Measurements from ENCODE around the gene MAP3K5.

DNA sequence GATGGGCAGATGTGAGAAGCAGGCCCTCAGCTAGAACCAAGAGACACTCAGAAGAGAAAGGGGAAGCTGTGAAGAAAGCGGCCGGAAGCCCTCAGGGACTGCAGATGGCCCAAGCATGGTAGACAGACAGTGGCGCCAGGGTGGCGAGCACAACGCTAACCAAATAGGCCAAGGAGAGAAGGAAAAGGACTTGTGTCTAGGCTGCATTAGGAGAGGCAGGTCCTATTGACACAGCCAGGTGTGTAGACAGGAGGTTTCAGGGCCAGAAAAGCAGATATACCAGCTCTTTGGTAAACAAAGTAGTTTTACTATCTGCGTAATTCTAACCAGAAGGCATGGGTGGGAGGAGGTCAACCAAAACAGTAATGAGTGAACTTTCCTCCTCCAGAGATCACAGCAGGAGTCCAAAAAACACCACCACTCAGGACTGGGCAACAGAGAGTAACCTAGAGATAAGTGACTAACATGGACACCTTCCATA is 226.2 kb downstream of the MAP3K5 start:
- TF ChIP-seq CTCF (IDR thresholded peaks at IDR 0.05; ENCODE audit: insufficient read depth, low read length, poor library complexity, severe bottlenecking) (no peak), EZH2phosphoT487 (conservative IDR thresholded peaks at IDR 0.05; ENCODE audit: low read length) (no peak)
